Left hindlimb (tissue), 1 donor: ENCODE results near the gene CFC1.
A peak's percentile ranks its signal among the peaks of the same experiment; 100 is the strongest.
"Not testable (repeated sequence)": the region's sequence is repeated elsewhere in the genome, so short reads cannot be mapped to it uniquely, and the experiment has no call there.

Experiments
- DNase-seq: peaks from one replicate; pipeline ENCODE4 v3.0.0-alpha.2; 2018

CFC1 gene

GRCh38 chr2:130582970-130583369 lies 16.4 kb downstream of the CFC1 start:
- not testable (repeated sequence) for DNase-seq

GRCh38 chr2:130581491-130581890 lies 17.9 kb downstream of the CFC1 start:
- DNase-seq: peak; percentile 4

DNA sequence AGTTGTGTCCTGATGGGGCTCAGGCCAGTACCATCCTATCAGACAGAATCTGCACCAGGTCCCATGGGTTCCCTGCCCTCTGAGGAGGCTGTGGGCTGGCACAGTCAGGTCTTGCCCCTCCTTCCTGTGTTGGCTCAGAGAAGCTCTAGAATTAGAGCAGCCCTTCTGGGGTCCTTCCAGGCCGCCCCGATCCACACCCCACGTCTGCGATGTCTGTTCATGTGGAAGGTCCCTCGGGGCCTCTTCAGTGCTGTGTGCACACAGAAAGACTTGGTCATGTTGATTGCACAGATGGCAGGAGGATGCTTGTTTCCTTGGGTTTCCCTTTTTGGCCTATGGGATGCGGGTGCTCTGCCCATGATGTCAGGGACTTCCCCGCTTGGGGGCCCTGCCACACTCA lies 20.3 kb downstream of the CFC1 start:
- DNase-seq: not testable (repeated sequence)

DNA sequence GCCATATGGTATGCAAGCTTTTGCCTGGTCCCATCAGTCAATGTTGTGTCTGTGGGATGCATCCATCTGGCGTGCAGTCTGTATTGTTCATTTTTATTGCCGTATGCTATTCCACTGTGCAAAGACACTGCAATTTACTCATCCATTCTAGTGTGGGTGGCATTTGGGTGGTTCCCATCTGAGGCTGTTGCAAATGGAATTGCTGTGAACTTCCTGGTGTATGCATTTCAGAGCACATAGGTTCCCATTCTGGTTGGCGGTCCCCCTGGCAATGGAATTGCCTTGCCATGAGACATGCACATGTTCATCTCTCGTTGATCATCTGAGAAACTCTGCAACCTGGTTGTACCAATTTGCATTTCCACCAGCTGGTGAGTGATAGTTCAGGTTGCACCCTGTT lies 21.8 kb downstream of the CFC1 start:
- DNase-seq: not testable (repeated sequence)

DNA sequence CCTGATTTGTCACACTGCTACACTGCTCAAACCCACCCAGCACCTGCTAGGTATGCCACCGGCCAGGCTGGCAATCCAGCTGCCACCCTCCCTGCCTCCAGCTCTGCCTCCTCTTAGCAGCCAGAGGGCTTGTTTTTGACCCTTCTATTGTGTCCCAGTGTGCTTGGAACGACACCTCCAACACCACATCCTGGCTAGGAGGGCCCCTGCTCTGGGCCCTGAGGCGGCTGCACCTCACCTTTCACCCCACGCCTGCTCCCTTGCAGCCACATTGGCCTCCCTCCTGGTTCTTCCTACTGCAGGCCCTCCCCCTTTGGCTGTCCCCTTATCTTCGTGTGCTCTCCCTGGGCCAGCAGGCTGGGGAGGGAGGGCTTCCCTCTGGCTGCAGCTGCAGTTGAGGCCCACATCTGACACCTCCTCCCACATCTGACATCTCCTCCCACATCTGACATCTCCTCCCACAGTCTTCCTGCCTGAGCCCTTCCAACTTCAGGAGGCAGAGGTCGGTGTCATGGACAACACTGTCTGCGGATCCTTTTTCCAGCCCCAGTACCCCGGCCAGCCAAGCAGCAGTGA lies 23.1 kb downstream of the CFC1 start:
- DNase-seq: not testable (repeated sequence)

DNA sequence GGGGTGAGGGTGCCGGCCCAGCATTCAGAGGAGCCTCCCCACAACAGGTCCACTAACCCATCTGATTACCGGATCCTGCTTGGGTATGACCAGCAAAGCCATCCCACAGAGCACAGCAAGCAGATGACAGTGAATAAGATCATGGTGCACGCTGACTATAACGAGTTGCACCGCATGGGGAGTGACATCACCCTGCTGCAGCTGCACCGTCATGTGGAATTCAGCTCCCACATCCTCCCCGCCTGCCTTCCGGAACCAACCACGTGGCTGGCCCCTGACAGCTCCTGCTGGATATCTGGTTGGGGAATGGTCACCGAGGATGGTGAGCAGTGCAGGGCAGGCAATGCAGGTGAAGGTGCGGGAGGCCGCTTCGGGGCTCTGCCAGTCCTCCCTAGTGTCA lies 25.1 kb downstream of the CFC1 start:
- DNase-seq: not testable (repeated sequence)

GRCh38 chr2:130571929-130572328 lies 27.4 kb downstream of the CFC1 start:
- not testable (repeated sequence) for DNase-seq

- not testable (repeated sequence) for DNase-seq
Observed at GRCh38 chr2:130566165-130566564, 33.2 kb downstream of the CFC1 start.

DNA sequence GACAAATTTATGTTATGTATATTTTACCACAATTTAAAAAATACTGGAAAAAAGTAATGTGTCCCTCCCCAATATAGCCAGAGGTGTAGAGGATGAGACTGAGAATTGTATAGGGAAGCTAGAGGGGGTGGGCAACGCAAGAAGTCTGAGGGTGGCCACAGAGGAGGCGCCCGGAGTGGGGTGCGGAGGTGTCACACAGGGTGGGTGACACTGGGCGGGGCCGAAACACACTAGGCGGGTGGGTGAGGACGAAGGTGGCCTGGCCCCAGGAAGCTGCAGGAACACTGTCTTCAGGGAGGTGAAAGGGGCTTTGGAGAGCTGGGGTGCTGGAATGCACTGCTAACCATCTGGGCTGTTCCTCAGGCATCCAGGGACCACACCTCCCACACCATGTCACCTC lies 42.9 kb downstream of the CFC1 start:
- DNase-seq: not testable (repeated sequence)

DNA sequence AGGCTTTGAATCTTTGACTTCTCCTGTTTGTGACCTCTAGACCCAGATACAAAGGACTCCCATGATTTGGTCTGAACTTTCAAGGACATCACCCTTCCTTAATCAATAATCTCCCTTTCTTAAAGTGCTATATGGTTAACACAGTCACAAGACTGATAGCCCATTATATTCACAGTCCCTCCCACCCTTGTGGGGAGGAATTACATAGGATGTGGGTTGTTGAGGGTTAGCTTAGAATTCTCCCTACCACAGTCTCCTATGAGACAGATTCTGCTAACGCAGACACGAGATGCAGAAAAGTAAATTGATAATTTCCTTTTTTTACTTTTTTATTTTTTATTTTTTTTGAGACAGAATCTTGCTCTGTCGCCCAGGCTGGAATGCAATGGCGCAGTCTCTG lies 45.2 kb downstream of the CFC1 start:
- DNase-seq: not testable (repeated sequence)

DNA sequence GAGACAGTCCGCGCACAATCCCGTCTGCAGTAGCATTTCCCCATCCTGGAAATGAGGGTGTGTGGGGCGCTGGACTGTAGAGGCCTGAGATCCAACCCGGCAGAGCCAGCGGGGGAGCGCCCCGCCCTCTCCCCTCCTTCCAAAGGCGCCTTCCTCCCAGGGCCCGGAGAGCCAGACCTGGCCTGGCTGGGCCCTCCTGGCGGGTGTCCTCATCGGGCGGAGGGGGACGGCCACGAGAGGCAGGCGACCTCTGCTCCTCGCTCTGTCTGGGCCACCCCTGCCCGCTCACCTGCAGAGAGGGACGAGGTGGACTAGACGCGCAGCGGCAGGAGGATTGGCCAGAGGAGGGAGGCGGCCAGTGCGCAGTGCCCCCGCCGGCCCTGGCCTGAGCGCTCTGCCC lies 49.9 kb downstream of the CFC1 start:
- not testable (repeated sequence) for DNase-seq

DNA sequence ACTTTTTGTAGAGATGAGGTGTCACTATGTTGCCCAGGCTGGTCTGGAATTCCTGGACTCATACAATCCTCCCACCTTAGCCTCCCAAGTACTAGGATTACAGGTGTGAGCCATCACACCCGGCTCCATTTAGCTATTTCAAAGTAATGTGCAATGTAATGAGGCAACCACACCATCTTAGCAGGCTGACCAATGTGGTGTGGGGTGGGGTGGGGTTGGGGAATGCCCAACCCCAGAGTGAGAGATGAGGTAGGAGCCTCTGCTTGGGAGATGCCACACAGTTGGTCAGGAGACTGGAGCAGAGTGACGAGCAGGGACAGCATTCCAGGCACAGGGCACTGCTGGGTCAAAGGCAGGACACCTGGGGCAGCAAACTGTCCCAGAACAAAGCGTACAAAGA lies 51.0 kb downstream of the CFC1 start:
- DNase-seq: not testable (repeated sequence)

GRCh38 chr2:130544978-130545377 lies 54.4 kb downstream of the CFC1 start:
- DNase-seq: not testable (repeated sequence)

DNA sequence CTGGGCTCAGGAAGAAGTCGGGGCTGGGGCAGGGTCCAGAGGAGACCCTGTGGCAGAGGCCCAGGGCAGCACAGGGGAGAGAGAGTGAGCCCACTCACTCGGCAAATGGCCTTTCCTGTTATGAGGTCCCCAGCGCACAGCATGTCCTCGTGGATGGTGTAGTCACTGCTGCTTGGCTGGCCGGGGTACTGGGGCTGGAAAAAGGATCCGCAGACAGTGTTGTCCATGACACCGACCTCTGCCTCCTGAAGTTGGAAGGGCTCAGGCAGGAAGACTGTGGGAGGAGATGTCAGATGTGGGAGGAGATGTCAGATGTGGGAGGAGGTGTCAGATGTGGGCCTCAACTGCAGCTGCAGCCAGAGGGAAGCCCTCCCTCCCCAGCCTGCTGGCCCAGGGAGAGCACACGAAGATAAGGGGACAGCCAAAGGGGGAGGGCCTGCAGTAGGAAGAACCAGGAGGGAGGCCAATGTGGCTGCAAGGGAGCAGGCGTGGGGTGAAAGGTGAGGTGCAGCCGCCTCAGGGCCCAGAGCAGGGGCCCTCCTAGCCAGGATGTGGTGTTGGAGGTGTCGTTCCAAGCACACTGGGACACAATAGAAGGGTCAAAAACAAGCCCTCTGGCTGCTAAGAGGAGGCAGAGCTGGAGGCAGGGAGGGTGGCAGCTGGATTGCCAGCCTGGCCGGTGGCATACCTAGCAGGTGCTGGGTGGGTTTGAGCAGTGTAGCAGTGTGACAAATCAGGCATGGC lies 55.4 kb downstream of the CFC1 start:
- not testable (repeated sequence) for DNase-seq

DNA sequence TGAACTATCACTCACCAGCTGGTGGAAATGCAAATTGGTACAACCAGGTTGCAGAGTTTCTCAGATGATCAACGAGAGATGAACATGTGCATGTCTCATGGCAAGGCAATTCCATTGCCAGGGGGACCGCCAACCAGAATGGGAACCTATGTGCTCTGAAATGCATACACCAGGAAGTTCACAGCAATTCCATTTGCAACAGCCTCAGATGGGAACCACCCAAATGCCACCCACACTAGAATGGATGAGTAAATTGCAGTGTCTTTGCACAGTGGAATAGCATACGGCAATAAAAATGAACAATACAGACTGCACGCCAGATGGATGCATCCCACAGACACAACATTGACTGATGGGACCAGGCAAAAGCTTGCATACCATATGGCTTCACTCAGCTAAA lies 56.6 kb downstream of the CFC1 start:
- DNase-seq: not testable (repeated sequence)
